Hematopoietic multipotent progenitor cell treated with erythropoietin and hydrocortisone succinate and interleukin-3 and kit ligand, for 4 days (in vitro differentiated cells): ENCODE results near the gene SNAP29.
"Not testable (repeated sequence)": the region's sequence is repeated elsewhere in the genome, so short reads cannot be mapped to it uniquely, and the experiment has no call there.

ENCODE experiments used
- DNase-seq: peaks from one replicate; pipeline ENCODE4 v3.0.0-alpha.2; 2015

SNAP29 gene

DNA sequence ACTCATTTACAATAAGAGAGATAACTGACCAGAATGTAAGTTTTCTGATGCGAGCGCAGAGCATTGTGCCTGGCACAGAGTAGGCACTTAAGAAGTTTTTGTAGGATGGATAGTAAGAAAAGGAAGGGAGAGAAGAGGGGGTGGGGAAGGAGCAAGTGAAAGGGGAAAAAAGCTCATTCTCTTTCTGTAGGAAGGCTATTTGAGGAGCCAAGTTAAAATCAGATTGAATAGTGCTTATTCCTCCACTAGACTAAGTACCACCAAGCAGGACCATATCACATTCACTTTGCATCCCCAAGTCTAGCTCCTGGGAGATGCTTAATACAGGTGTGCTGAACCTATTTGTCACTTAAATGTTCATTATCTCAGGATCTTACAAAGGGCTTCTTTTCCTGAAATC is 44.3 kb downstream of the SNAP29 start:
- no peak for DNase-seq

DNA sequence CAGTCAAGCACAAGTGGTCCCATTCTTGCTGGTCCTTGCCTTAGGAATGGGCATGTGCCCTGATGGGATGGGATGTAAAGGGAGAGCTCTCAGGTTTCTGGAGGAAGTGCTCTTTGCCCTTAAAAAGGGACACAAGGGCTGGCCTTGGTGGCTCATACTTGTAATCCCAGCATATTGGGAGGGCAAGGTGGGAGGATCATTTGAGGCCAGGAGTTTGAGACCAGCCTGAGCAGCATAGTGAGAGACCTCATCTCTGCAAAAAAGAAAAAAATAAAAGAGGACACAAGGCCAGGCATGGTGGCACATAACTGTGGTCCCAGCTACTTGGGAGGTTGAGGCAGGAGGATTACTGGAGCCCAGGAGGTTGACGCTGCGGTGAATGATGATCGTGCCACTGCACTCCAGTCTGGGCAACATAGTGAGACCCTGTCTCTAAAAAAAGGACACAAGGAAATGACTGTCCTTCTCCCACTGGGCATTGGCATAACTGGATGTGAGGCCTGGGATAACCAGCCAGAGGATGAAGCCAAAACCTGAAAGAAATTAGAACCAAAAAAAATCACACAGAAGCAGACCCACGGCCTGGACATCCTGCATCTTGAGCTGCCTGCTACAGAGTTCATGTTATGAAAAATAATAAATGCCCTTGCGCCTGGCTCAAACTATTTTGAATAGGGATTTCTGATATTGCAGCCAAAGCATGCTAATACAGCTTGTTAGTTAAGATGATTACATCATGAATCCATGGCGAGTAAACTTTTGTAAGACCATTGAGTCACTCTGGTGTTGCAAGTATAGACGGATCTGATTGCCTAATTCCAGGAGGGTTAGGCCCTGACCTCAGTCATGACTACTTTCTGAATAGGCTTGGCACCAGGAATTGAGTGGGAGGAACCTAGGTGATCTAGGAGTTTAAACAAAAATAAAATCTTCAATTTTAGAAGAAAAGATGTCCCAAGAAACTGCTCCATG is 45.5 kb downstream of the SNAP29 start:
- peak; percentile 71 for DNase-seq

DNA sequence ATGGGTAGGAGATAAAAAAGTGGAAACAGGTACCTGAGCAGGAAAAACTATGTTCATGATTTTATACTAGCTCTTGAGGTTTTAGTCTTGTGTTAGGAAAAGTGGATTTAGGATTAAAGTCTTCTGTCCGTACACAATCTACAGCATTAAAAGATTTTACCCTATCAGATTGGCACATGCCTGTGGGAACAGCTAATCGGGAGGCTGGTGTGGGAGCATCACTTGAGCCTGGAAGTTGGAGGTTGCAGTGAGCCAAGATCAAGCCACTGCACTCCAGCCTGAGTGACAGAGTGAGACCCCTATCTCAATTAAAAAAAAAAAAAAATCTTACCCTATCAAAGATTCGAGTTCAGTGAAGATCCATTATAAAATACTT is 46.2 kb downstream of the SNAP29 start:
- no peak for DNase-seq

DNA sequence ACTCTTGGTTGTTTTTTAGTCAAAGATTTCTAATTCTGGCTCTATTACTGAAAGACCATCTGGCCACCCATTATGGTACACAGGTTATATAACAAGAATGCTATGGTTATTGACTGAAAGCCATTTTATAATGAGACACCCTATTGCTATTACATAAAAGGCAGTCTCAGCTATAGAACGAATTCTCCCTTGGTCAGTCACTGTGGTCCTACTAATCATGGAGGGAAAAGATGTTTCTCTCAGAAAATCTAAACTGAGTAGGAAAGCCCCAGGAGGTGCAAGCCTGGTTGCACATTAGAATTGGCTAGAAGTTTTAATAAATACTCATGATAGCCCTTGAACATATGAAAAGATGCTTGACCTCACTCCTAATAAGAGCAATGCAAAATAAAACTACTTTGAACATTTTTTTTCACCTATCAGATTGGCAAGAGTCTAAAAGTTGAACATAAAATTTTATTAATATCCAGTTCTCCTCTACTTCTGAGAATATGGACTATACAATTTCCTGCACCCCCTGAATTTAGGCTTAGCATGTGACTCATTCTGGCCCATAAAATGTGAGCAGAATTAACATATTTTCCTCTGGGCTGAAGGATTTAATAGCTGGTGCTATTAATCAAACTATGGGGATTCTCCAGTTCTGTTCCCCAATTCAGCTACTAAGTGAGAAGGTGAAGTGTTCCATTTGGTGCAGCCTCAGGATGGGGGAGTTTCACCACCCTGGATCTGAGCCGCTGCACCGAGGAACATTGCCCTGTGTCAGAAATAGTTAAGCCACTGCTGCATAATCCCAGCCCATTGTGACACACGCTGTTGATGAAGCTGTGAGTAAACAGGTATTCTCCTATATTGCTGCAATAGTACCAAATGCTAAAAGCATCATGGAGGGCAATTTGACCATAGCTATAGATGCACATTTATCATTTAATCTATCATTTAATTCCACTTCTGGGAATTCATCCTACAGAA is 46.9 kb downstream of the SNAP29 start:
- no peak for DNase-seq

DNA sequence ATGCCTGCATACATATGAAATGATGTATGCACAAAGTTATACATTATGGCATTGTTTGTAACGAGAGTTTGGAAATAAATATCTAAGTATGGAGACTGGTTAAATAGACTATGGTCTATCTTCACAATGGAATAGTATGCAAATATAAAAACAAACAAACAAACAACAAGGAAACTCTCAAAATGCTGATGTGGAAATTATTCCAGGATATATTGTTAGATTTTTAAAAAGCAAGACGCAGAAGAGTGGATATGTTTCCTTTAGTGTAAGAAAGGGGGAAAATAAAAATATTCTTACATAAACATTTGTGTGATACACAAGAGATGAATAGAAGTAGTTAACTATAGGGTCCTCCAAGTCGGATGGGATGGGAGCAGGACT is 47.6 kb downstream of the SNAP29 start:
- DNase-seq, result no peak

DNA sequence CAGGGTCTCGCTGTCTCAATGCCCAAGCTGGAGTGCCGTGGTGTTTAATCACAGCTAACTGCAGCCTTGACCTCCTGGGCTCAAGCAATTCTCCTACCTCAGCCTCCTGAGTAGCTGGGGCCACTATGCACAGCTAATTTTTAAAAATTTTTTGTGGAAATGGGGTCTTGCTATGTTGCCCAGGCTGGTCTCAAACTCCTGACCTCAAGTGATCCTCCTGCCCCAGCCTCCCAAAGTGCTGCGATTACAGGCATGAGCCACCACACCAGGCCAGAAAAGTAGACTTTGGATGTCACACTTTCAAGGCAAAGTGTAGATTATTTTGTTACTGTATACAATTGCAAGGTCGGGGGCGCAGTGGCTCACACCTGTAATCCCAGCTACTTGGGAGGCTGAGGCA is 49.9 kb downstream of the SNAP29 start:
- DNase-seq, result not testable (repeated sequence)

DNA sequence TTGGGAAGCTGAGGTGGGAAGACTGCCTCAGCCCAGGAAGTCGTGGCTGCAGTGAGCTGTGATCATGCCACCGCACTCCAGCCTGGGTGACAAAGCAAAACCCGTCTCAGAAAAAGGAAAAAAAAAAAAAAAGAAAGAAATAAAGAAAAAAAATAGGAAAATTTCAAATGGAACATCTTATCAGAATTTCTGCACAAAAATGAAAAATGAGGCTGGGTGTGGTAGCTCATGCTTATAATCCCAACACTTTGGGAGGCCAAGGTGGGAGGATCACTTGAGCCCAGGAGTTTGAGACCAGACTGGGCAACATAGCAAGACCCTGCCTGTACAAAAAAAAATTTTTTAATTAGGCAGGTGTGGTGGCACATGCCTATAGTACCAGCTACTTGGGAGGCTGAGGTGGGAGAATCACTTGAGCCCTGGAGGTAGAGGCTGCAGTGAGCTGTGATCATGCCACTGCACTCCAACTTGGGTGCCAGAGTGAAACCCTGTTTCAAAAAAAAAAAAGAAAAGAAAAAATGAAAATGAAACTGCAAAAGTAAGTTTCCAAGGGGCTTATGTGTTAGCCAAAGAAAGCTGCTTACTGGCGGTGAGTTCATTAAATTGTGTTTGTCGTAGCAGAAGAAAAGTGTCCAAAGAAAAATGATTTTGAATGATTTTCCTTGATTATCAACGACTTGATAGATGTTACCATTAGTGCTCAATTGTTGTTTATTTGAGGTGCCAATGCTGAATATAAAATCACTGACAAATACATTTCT is 50.9 kb downstream of the SNAP29 start:
- no peak for DNase-seq

DNA sequence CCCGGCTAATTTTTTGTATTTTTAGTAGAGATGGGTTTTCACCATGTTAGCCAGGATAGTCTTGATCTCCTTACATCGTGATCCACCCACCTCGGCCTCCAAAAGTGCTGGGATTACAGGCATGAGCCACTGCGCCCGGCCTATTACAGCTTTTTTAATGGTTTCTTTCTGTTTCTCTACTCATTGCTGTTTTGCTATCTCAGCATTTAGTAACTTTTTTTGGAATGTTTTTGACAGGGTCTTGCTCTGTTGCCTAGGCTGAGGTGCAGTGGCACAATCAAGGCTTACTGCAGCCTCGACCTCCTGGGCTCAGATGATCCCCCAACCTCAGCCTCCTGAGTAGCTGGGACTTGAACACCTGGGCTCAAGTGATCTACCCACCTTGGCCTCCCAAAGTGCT is 53.7 kb downstream of the SNAP29 start:
- DNase-seq, result no peak

DNA sequence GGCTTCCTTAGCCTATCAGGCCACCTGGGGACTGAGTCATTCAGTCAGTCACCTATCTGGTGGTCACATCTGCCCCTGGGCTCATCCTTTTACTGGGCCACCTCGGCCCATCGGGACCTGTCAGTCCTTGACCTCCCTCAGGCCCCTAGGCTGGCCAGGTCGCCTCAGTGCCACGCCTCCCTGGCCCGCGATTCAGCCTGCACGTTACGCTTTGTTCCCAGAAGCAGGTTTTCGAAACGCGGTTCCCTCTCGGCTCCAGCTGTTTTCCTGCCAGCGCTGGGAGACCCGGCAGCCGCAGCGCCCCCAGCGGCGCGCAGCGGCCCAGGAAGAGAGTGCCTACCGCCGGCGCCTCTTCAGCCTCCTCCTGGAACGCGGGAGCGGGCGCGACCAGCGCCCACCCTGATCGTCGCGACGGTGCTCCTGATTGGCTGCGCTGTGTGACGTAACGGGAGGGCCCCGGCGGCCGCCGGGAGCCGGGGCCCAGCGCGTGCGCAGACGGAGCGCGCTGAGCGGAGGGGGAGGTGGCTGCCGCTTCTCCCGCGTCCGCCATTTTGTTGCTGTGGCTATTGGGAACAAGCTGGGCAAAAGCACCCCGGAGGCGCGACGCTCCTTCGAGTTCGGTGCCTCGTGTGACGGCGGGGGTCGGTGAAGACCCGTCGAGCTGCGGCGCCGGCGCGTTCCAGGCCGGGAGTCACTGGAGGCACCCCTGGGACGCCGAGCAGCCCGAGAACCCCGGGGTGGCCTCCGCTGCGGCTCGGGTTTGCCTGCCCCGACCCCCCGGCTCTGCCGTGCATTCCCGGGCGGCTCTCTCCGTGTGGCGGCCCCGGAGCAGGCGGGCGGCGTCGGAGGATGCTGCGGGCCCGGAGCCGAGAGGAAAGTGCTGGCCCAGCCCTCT is 58.4 kb downstream of the SNAP29 start, which contains the start of gene CRKL:
Gene CRKL (plus strand): TSS at position 492 of the 895 bp plus-strand sequence. CDS start 528 bp downstream, outside the sequence.
- peak; percentile 99 for DNase-seq

DNA sequence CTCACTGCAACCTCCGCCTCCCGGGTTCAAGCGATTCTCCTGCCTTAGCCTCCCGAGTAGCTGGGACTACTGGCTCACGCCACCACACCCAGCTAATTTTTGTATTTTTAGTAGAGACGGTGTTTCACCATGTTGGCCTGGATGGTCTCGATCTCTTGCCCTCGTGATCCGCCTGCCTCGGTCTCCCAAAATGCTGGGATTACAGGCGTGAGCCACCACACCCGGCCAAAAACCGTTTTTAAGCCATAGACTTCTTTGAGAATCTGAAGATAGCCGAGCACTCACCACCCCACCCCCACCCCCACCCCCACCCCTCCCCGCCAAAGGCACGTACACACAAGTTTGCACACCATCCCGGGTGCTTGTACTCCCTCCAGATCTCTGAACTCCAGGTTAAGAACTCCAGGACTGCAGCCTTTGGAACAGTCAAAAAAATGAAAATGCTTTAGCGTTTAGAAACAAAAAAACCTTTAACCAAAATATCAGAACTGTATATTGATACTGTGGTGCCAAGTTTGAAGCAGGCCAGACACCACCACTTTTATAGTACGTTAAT is 59.9 kb downstream of the SNAP29 start:
- DNase-seq, result peak; percentile 40

DNA sequence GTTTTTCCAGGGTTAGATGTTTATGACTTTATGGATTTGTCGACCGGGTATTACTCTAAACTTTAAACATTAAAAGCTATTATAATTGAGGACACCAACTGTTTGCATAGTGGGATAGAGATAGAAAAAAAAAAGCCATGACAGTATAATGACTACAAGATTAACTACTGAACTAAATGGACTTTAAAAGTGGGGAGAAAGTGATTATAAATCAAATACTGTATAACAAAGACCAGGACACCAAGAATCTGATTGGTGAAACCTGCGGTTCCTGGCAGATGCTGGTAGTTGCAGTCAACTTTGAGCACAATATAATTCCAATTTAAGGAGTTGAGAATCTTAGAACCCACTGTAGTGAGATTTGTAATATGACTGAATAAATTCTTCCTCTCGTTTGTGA is 60.9 kb downstream of the SNAP29 start:
- no peak for DNase-seq

DNA sequence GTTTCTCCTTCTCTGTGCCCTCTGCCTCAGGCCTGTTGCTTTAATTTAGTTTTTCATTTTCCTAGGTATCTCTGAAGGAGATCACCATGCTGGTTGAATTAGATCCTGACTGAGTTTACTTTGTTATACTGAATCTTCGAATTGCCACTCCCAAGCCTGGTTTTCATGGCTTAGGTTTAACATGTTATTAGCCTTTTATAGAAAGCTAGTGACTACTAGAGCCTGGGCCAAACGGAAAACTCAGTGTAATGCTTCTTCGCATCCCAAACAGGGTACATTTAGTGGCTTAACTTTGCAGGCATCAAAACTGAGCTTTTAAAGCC is 62.0 kb downstream of the SNAP29 start:
- DNase-seq, result no peak

DNA sequence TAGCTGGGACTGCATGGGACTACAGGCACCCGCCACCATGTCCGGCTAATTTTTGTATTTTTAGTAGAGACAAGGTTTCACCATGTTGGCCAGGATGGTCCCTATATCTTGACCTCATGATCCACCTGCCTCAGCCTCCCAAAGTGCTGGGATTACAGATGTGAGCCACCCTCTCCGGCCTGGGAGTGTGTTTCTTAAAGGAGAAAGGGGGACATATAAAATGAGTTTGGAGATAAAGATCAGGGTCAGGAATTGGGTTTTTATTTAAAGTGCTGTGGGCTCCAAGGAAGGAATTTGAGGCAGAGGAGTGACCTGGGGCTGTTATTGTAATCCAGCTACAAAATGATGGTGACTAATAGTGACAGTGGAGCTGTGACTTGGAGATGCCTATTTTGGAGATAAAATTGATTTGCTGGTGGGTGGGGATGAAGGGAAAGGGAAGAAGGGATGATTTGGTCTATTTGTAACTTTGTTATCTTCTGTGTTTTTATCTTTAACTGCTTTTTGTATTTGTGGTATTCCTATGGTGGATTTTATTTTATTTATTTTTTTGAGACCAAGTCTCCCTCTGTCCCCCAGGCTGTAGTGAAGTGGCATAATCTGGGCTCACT is 63.4 kb downstream of the SNAP29 start:
- DNase-seq, result no peak

DNA sequence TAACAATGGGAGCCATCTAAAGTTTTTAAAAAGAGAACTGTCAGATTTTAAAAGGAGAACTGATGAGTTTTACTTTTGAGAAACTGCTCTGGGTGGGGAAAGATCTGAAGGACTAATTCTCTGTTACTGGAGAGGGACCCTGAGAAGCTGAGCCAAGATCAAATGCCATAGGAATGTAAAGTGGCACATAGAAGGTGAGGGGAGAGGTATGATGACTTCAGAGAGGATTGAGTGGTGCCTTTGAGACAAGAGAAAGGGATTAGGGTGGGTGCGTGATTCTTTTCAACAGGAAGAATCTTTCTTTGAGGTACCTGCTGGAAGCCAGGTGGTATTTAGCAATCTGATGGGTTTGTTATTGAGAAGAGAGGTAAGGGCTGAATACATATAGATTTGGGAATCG is 67.4 kb downstream of the SNAP29 start:
- no peak for DNase-seq

DNA sequence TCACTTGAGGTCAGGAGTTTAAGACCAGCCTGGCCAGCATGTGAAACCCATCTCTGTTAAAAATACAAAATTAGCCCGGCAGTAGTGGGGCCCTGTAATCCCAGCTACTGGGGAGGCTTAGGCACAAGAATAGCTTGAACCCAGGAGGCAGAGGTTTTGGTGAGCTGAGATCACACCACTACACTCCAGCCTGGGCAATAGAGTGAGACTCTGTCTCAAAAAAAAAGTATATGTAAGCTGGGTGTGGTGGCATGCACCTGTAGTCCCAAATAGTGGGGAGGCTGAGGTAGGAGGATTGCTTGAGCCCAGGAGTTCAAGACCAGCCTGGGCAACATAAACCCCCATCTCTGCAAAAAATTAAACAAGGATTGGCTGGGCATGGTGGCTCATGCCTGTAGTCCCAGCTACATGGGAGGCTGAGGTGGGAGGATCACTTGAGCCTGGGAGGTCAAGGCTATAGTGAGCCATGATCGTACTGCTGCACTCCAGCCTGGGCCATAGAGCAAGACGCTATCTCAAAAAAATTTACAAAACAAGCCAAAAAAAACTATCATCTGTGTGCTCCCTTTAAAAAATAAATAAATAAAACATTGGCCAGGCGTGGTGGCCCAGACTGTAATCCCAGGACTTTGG is 69.2 kb downstream of the SNAP29 start:
- DNase-seq, result no peak

DNA sequence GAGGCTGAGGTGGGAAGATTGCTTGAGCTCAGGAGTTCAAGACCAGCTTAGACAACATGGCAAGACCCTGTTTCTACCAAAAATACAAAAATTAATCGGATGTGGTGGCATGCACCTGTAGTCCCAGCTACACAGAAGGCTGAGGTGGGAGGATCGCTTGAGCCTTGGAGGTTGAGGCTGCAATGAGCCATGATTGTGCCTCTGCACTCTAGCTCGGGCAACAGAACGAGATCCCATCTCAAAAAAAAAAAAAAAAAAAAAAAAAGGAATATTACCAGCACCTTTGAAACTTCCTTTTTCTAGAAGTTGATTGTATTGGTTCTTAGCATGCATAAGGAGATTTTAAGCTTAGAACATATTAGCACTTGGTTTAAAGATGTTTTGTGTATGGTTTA is 69.8 kb downstream of the SNAP29 start:
- no peak for DNase-seq

DNA sequence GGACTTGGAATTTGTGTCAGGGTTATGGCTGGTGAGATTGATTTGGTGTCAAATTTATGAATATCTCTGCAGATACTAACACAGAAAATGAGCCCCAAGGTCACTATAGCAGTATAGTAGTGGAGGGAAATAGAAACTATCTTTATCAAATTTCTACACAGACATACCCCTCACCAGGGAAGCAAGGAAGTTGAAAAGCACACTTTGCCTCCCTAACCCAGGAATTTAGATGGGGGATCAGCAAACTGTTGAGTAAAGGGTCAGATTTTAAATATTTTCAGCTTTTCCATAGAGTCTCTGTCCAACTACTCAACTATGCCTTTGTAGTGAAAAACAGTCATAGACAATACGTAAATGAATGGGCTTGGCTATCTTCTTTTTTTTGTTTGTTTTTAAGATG is 71.2 kb downstream of the SNAP29 start:
- no peak for DNase-seq

DNA sequence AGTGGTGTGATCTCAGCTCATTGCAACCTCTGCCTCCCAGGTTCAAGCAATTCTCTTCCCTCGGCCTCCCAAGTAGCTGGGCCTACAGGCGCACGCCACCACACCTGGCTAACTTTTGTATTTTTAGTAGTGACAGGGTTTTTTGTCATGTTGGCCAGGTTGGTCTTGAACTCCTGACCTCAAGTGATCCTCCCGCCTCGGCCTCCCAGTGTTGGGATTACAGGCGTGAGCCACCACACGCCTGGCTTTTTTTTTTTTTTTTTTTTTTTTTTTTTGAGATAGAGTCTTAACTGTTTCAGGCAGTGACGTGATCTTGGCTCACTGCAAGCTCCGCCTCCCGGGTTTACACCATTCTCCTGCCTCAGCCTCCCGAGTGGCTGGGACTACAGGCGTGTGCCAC is 71.6 kb downstream of the SNAP29 start:
- DNase-seq, result not testable (repeated sequence)

DNA sequence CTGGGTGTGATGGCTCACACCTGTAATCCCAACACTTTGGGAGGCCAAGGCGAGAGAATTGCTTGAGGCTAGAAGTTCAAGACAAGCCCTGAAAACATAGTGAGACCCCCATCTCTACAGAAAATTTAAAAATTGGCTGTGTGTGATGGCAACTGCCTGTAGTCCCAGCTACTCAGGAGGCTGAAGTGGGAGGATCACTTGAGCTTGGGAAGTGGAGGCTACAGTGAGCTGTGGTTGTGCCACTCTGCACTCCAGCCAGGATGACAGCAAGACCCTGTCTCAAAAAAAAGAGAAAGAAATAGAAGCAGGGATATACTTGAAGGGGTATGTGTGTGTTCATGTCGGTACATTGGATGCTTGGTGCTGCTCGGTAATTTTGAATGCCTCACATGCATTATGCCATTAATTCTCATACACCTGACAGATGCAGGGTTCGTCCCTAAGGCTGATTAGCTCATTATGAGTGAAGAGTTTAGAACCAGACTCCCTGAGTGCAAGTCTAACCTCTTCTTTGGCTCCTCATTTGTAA is 72.4 kb downstream of the SNAP29 start:
- DNase-seq, result no peak

DNA sequence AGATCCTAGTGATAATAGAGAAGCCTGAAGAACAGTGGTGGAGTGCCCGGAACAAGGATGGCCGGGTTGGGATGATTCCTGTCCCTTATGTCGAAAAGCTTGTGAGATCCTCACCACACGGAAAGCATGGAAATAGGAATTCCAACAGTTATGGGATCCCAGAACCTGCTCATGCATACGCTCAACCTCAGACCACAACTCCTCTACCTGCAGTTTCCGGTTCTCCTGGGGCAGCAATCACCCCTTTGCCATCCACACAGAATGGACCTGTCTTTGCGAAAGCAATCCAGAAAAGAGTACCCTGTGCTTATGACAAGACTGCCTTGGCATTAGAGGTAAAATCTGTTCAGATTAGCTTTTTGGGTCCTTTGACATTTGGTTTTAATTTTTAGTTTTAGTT is 75.1 kb downstream of the SNAP29 start:
- DNase-seq, result no peak
